Activated B cell treated with CpG ODN at 0.5 μM for 24 hours (primary cell): ENCODE data around the gene NPIPB2. TPM values are rescaled to one million over a fixed set of nuclear protein-coding genes. Genes with fewer than 3 reads are reported as not detected.

Experiments
- ATAC-seq: fragments of 200-7000 bp; cut with Tn5 transposase; one replicate; pipeline ENCODE4 v1.10.0; 2021; ENCODE audit warnings: low read depth, mild to moderate bottlenecking, moderate library complexity
- CTCF ChIA-PET: fragments of 350-600 bp; sonication (Branson Sonifier 250); formaldehyde crosslinking; loops from one replicate; lab custom pipeline; 2021; ENCODE audit warnings: antibody characterized with exemption; lab: Charles Lee
- POLR2A ChIA-PET: fragments of 350-600 bp; sonication (Branson Sonifier 250); formaldehyde crosslinking; loops from one replicate; lab custom pipeline; 2021; ENCODE audit warnings: antibody characterized with exemption; lab: Charles Lee
- DNase-seq: peaks from one replicate; pipeline ENCODE4 v3.0.0; 2022
- H3K27ac Mint-ChIP-seq: one replicate; pipeline ENCODE4 v1.8.0; 2020; ENCODE audit warnings: mixed read lengths
- H3K27me3 Mint-ChIP-seq: one replicate; pipeline ENCODE4 v1.8.0; 2021; ENCODE audit warnings: mixed read lengths
- H3K36me3 Mint-ChIP-seq: one replicate; pipeline ENCODE4 v1.8.0; 2021; ENCODE audit warnings: low read depth, mixed read lengths
- H3K4me1 Mint-ChIP-seq: one replicate; pipeline ENCODE4 v1.8.0; 2021; ENCODE audit warnings: mixed read lengths
- H3K4me3 Mint-ChIP-seq: one replicate; pipeline ENCODE4 v1.8.0; 2020; ENCODE audit warnings: mild to moderate bottlenecking, mixed read lengths
- H3K9me3 Mint-ChIP-seq: one replicate; pipeline ENCODE4 v1.8.0; 2020; ENCODE audit warnings: mixed read lengths
- CTCF ChIP-seq: fragments of 200-600 bp; IDR thresholded peaks from one replicate; pipeline ENCODE4 v1.8.0; 2022; ENCODE audit warnings: antibody characterized with exemption, mild to moderate bottlenecking
- intact Hi-C: fragments of 100-400 bp; cut with micrococcal nuclease; formaldehyde crosslinking; loops from one replicate; pipeline ENCODE4 v1.15.1; 2024
- total RNA-seq: library from RNA; stranded (reverse); gene quantifications from 2 replicates; pipeline ENCODE4 v1.2.3, GENCODE V29; 2022

The NPIPB2 gene
- total RNA-seq, 1 donor from 2014 or later: 18.7 TPM

DNA sequence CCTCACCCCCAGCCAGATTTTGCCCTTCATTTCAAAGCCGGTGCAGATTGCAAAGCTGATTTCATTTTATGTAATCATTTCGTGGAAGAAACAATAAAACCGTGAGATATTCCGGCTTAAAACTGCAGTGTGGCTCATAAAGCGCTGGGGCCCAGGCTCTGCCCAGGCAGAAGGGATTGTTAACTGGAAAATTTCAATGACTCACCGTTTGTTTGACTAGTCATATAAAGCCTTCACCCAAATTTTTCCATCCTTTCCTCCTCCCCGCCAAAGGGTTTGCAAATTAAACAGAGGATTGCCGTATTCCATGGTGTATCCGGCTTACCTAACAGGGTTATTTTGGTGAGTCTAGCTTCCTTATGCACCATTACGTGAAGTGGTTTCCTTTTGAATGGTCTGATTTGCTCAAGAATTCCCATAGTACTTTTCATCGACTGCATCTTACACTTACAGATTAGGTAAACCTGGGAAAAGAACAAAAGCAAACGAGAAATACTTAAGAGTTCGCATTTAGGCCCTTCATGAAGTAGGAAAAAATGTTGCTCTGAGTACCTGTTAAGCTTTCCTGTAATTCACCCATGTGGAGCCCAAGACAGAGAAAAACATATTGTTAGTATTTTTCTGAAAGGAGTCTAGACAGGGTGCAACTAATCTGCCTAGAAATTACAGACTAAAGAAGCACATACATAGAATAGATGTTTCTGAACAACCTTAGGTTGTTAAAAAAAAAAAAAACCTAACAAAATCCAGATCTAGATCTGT is 25.1 kb downstream of the NPIPB2 start:
- DNase-seq (no peak), ATAC-seq (no peak)
- Mint-ChIP-seq H3K4me1 (peaks cover 27% of the 10 kb centered on the region), H3K27ac (peak overlapping the region; percentile 82), H3K36me3 (peaks cover 13% of the 10 kb centered on the region), H3K9me3 (no peaks in the 10 kb centered on the region), H3K4me3 (peak overlapping the region; percentile 89), H3K27me3 (peaks cover 4% of the 10 kb centered on the region)
- ChIA-PET POLR2A (interaction anchor here (0.7 to 1.6 kb wide), 2 partner anchors 11 to 623 kb away, joined by 5 to 6 read pairs; no protein-coding TSS in a partner anchor), CTCF (interaction anchor here (2.1 kb wide), 1 partner anchor 151 kb away, joined by 7 read pairs; no protein-coding TSS in a partner anchor)
- intact Hi-C loops: loop anchor here (1.0 to 5.0 kb wide), 6 partner anchors 61 to 969 kb away; partner anchors contain the start of genes CPPED1, RSL1D1, SNX29 and SOCS1
- no peak for TF ChIP-seq CTCF

DNA sequence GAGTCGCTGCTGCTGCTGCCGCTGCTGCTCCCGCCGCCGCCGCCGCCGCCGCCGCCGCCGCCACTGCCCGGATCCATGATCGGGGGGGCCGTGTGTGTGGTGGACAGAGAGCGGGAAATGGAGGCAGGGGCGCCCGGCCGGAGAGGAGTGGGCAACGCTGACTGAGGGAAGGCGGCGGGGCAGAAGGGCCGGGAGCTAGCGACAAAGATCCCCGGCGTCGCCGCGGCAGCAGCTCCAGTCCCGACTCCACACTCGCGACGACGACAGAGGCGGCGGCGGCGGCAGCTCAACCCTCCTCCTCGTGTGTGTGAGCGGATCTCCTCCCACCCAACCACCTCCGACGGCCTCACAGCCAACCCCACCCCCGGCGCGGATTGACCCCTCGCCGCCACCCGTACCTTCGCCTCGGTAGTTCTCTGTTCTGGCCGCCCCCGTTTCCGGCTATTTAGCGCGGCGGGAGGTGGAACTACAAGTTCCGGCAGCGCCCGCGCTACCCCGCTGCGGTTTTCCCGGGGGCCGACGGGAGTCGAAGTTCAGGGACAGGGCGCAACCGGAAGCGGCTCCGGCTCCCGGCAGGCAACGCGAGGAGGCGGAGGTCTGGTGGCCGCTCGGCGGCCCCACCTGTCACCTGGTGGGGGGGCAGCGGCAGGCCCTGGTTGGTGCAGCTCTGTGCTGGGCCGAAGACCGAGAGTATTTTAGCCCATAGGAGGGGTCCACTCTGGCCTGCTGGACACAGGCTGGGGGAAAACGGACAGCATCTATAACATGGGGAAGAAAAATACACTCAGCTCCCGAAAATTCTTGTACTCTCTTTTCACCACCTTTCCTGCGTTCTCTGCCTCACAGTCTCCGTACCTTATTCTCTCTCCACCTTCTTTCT is 26.0 kb downstream of the NPIPB2 start, which contains the start of gene GSPT1:
Gene GSPT1, minus strand, starts transcription at position 313 of the 880 bp plus-strand sequence. Its CDS starts 236 bp downstream, at position 77.
- ATAC-seq: peak; percentile 93
- H3K4me3 Mint-ChIP-seq: peak within 1 kb of the TSS; percentile 89
- intact Hi-C loops: loop anchor here (1.0 to 5.0 kb wide), 6 partner anchors 61 to 969 kb away; partner anchors contain the start of genes CPPED1, RSL1D1, SNX29 and SOCS1
- no peaks in the 10 kb centered on the region for H3K9me3 Mint-ChIP-seq
- ChIA-PET POLR2A (interaction anchor here (0.6 to 1.6 kb wide), 4 partner anchors 10 to 173 kb away, joined by 4 to 7 read pairs (median 6); partner anchors contain the start of genes RSL1D1 and TXNDC11), CTCF (interaction anchor here (2.1 kb wide), 1 partner anchor 152 kb away, joined by 7 read pairs; no protein-coding TSS in a partner anchor)
- H3K27ac Mint-ChIP-seq: peak within 1 kb of the TSS; percentile 89
- peak; percentile 98 for DNase-seq
- peaks cover 13% of the 10 kb centered on the region for H3K36me3 Mint-ChIP-seq
- TF ChIP-seq CTCF: no peak
- H3K4me1 Mint-ChIP-seq: peaks cover 31% of the 10 kb centered on the region
- peaks cover 4% of the 10 kb centered on the region for H3K27me3 Mint-ChIP-seq

- Mint-ChIP-seq H3K4me3 (peak overlapping the region; percentile 89), H3K27ac (peak overlapping the region; percentile 89), H3K36me3 (peaks cover 13% of the 10 kb centered on the region), H3K4me1 (peaks cover 39% of the 10 kb centered on the region), H3K27me3 (peaks cover 4% of the 10 kb centered on the region), H3K9me3 (no peaks in the 10 kb centered on the region)
- TF ChIP-seq CTCF: no peak
- intact Hi-C loops: loop anchor here (5.0 kb wide), 5 partner anchors 62 to 968 kb away; partner anchors contain the start of genes CPPED1, SNX29 and SOCS1
- ChIA-PET POLR2A (interaction anchor here (0.6 to 1.6 kb wide), 5 partner anchors 9 to 173 kb away, joined by 4 to 7 read pairs (median 6); partner anchors contain the start of genes RSL1D1 and TXNDC11), CTCF (interaction anchor here (1.1 to 2.1 kb wide), 2 partner anchors 153 kb away, joined by 4 to 7 read pairs; no protein-coding TSS in a partner anchor)
- DNase-seq: no peak
- peak; percentile 3 for ATAC-seq
These were observed 26.7 kb downstream of the NPIPB2 start for GRCh38 chr16:11915114-11915643.

GRCh38 chr16:11914210-11915113 is 27.4 kb downstream of the NPIPB2 start:
- peak overlapping the region; percentile 89 for H3K27ac Mint-ChIP-seq
- intact Hi-C loops: loop anchor here (5.0 kb wide), 5 partner anchors 63 to 967 kb away; partner anchors contain the start of genes CPPED1, SNX29 and SOCS1
- POLR2A ChIA-PET: interaction anchor here (0.6 kb wide), 1 partner anchor 68 kb away, joined by 6 read pairs; no protein-coding TSS in a partner anchor
- peaks cover 45% of the 10 kb centered on the region for H3K4me1 Mint-ChIP-seq
- TF ChIP-seq CTCF: no peak
- H3K9me3 Mint-ChIP-seq: no peaks in the 10 kb centered on the region
- ATAC-seq (no peak), DNase-seq (no peak)
- H3K27me3 Mint-ChIP-seq: no peaks in the 10 kb centered on the region
- H3K4me3 Mint-ChIP-seq: peak overlapping the region; percentile 89
- CTCF ChIA-PET: interaction anchor here (1.1 kb wide), 1 partner anchor 154 kb away, joined by 4 read pairs; no protein-coding TSS in a partner anchor
- H3K36me3 Mint-ChIP-seq: peaks cover 13% of the 10 kb centered on the region
